Limb (tissue), 2 donors: ENCODE measurements around the gene ESD.
"Not testable (repeated sequence)": the region's sequence is repeated elsewhere in the genome, so short reads cannot be mapped to it uniquely, and the experiment has no call there.

Experiments used
- DNase-seq, 2 donors: peaks; one replicate each; pipeline ENCODE4 v3.0.0-alpha.2; 2016; ENCODE audit errors: extremely low spot score in 2 of 2

Gene ESD

DNA sequence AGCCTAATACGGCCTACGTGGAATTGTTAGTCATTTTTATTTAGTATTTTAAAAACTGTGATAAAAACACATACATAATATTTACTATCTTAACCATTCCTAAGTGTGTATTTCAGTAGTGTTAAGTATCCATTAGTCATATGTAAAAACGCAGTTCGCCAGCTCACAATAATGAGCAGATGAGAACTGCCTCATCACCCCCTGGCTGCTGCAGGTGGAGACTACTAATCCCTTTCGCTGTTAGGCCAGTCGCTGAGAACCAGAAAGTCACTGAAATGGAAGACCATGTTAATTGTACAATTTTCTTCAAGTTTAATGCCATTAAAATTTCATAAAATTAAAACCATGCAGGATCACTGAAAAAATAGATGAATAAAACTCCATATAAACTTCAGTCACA lies 1.6 kb downstream of the ESD start:
- DNase-seq, result no peak

GRCh38 chr13:46783504-46783903 lies 13.5 kb downstream of the ESD start:
- DNase-seq, result no peak

GRCh38 chr13:46782691-46783090 lies 14.3 kb downstream of the ESD start:
- DNase-seq, result no peak

DNA sequence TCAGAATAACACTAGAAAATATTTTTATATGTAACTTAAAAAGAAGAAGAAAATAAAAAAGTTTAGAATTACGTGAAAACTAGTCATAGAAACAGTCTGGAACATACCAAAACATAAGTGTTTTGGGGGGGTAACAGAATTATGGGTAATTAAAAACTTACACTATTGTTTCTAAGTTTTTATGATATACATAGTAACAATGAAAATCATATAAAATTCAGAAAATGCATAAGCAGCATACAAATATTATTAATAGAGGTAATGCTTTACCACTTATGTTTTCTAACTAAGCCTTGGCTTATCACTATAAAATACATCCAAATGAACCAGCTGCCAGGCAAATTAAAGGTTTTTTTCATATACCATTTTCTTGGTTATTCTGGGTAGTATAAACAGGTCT lies 14.9 kb downstream of the ESD start:
- no peak for DNase-seq

- no peak for DNase-seq
Observed at GRCh38 chr13:46778890-46779289, 18.1 kb downstream of the ESD start.

- no peak for DNase-seq
Observed at GRCh38 chr13:46778095-46778494, 18.9 kb downstream of the ESD start.

GRCh38 chr13:46775385-46776107 lies 21.4 kb downstream of the ESD start:
- no peak for DNase-seq

DNA sequence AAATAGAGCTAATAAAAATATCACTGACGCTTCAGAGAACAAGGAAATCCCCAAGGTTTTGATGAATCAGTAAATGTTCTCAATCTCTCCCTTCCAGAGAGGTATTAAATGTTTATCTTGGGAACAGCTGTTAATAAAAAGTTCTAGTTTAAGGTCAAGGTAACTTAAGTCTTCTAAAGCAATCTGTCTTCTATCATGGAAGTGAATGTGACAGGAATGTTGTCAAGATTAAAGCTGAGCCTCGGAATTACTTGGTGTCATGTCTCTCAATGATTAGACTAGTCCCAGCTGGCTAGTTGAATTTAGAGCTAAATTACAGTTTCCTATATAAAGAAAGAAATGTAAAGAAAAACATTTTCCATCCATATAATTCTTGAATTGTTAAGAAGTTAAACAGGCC lies 23.4 kb downstream of the ESD start:
- DNase-seq, result no peak

DNA sequence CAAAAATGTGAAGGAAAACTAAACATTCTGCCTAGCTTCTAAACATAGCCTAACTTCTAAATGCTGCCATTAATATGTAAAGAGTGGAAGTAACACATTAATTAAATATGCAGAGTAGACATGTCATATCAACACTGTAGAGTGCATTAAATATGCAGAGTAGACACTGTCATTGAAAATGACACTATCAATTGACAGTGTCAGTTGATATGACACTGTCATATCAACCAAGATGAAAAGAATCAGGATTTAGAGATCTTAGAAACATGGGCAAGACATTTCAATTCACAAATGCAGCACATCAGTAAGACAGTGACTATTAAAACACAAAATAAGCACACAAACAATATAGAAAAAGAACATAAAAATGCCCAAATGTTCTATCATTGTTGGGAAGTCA lies 25.3 kb downstream of the ESD start:
- no peak for DNase-seq

GRCh38 chr13:46769925-46770324 lies 27.0 kb downstream of the ESD start:
- not testable (repeated sequence) for DNase-seq

- DNase-seq, result no peak
Observed at GRCh38 chr13:46761866-46762265, 35.1 kb downstream of the ESD start.

GRCh38 chr13:46761174-46761573 lies 35.8 kb downstream of the ESD start:
- DNase-seq, result no peak

DNA sequence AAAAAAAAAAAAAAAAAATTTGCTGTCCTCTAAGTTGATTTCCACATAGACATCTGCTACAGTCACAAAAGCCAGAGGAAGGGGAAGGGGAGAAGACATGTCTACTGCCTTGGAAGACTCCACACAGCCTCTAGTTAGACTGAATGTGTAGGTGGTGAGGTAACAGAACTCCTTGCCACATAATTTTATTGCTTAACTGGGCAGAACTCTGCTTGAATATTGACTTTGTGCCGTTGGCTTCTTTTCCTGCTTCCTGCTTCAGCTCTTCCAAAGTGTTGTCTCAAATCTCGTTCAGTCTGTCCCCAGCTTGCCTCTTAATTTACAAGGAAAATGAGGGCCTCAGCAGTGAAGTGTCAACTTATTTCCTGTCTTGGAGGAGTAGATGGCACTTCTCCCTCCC lies 37.1 kb downstream of the ESD start:
- DNase-seq, result no peak

DNA sequence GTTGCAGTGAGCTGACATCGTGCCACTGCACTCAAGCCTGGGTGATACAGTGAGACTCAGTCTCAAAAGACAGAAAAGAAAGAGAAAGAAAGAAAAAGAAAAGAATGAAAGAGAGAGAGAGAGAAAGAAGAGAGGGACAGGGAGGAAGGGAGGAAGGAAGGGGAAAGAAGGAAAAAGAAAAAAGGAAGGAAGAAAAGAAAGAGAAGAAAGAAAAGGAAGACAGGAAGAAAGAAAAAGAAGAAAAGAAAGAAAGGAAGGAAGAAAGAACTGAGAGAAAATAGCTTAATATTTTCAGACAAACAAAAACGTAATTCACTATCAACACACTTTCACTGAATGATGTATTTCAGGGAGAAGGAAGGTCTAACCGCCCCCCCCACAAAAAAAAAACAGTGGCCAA lies 39.3 kb downstream of the ESD start:
- no peak for DNase-seq

DNA sequence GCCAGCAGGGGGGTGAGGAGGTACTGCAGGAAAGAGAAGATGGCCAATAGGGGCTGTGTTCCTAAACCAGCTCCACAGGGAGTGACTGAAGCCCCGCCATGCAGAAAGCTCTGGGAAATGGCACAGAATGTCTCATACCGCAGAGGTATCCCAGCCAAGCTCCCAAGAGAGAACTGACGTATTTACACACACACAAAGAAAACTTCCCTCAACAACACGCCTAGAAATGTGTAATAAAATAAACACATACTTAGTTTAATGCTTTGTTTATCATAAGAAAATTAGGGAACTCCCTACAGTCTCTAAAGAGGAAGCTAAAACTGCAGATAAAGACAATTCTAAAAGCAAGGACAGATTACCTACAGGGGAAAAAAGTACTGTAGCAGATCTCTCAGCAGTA lies 40.0 kb downstream of the ESD start:
- DNase-seq, result no peak

DNA sequence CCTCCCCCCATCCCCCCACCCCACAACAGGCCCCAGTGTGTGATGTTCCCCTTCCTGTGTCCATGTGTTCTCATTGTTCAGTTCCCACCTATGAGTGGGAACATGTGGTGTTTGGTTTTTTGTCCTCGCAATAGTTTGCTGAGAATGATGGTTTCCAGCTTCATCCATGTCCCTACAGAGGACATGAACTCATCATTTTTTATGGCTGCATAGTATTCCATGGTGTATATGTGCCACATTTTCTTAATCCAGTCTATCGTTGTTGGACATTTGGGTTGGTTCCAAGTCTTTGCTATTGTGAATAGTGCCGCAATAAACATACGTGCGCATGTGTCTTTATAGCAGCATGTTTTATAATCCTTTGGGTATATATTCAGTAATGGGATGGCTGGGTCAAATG lies 41.5 kb downstream of the ESD start:
- not testable (repeated sequence) for DNase-seq

GRCh38 chr13:46754812-46755211 lies 42.1 kb downstream of the ESD start:
- no peak for DNase-seq

- no peak for DNase-seq
Observed at GRCh38 chr13:46753917-46754316, 43.0 kb downstream of the ESD start.

DNA sequence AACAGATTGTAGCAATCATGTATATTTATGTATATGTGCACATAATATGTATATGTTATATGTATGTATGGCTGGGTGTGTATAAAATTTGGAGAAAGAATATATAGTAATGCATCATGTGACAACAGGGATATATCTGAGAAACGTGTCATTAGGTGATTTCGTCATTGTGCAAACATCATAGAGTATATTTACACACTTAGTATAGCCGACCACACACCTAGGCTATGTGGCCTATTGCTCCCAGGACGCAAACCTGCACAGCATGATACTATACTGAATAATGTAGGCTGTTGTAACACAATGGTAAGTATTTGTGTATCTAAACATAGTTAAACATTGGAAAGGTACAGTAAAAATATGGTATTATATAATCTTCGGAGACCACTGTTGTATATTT lies 43.8 kb downstream of the ESD start:
- DNase-seq, result no peak

DNA sequence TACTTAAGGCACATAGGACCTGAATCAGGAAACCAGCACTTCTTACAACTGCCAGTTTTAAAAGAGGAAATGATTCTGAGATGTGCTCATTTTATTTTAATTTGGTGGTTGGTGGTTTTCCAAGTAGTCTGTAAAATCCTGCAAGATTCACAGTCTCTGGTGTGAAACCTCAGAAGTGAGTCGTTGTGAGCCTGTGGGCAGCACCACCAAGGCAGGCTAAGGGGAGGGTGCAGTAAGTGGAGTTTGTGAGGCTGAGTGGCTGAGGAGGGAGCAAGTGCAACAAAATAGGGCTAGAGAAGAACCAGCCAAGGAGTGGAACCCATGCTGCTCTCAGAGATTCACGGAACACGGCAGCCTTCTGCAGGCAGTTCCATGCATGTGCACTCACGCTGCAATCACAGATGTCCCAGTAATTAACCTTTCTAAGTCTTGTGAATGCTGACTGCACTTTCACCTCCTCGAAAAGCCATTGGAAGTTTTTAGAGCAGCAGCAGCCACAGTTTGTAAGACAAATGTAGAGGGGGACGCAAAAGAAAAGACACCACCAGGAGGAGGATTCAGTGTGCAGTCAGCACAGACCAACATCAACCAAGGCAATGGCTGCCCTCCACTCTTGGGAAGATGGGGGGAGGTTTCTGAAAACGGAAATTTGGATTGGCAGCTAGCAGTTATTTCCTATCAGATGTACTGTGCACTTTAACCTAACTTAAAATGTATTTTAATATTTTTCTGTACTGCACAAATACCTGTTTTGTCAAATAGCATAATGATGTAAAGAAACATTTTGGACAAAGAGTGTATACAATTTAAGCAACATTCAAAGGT lies 44.9 kb downstream of the ESD start:
- no peak for DNase-seq

DNA sequence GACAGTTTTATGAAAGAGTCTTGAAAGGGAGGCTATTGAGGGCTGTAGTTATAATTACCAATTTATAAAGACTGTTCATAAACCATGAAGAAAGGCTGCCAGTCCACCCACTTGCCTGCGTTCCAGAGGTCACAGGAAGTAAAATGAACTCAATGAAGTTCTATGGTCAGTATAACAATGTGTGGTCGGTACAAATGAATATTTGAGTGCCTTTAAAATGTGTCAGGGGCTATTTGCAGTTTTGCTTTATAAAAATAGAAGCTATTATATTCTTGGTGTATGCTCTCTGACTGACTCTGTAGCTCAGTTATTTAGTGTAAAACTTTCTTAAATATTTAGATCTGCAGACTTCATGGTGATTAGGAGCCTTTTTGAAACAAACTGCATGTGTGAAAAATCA lies 47.0 kb downstream of the ESD start:
- DNase-seq, result no peak

DNA sequence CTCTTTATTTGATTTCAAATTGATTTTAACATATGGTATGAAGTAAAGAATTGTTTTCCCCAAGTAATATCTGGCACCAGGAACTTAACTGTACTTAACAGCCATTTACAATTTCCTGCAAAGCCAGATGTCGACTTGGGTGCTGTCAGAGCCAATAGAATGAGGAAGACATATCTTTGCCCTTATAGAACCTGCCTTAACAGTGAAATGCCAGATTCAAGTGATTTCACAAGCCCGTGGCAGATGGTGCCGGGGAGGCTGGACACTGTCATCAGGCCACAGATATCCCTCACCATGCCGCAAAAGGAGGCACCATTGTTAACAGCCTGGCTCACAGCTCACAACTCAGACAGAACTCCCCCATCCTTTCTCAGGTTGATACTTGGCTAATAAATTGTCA lies 48.7 kb downstream of the ESD start:
- DNase-seq, result no peak
